Measurements from ENCODE around the gene MTERF1. TPM values are rescaled to one million over a fixed set of nuclear protein-coding genes. Genes with fewer than 3 reads are reported as not detected.

MTERF1 gene
- polyA plus RNA-seq, 3 donors, result 3.6 to 4.6 (median 4.0) TPM

DNA sequence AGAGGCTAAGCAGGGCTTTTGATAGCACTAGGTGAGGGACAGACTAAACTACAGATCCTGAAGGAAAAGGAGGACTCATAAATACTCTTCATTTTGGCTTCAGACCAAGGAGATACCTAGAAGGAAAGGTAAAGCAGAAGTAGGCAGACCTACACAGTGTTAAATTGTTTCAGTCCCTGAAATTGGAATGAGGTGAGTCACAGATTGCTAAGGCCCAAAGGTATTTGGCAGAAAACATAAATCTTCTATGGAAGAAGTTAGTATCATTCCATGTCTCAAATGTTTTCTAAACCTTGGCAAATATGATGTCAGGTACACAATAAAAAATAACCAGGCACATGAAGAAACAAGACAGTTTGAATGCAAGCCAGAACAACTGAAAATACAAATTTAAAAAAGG, 30.0 kb downstream of the MTERF1 start:
- no peak overlapping the region for H3K9ac ChIP-seq (ENCODE audit: insufficient read depth, low read length, poor library complexity, severe bottlenecking)
- Mint-ChIP-seq H3K27me3 (ENCODE audit: low read depth in 3 of 3) (peaks cover 0 to 1% (median 0%) of the 10 kb centered on the region in 3 donors), H3K4me1 (peaks cover 18% of the 10 kb centered on the region), H3K27ac (no peak overlapping the region), H3K9me3 (peaks cover 3 to 13% (median 8%) of the 10 kb centered on the region in 7 donors), H3K4me3 (no peak overlapping the region), H3K36me3 (peaks cover 0 to 3% of the 10 kb centered on the region in 2 donors)
- H3K79me2 ChIP-seq (ENCODE audit: insufficient read depth, low read length), result no peaks in the 10 kb centered on the region
- peaks cover 10 to 11% of the 10 kb centered on the region in 2 donors for H3K4me1 ChIP-seq (ENCODE audit: control insufficient read depth in 1 of 2, insufficient read depth in 2 of 2, low read length in 2 of 2)
- TF ChIP-seq, protein P1, sequence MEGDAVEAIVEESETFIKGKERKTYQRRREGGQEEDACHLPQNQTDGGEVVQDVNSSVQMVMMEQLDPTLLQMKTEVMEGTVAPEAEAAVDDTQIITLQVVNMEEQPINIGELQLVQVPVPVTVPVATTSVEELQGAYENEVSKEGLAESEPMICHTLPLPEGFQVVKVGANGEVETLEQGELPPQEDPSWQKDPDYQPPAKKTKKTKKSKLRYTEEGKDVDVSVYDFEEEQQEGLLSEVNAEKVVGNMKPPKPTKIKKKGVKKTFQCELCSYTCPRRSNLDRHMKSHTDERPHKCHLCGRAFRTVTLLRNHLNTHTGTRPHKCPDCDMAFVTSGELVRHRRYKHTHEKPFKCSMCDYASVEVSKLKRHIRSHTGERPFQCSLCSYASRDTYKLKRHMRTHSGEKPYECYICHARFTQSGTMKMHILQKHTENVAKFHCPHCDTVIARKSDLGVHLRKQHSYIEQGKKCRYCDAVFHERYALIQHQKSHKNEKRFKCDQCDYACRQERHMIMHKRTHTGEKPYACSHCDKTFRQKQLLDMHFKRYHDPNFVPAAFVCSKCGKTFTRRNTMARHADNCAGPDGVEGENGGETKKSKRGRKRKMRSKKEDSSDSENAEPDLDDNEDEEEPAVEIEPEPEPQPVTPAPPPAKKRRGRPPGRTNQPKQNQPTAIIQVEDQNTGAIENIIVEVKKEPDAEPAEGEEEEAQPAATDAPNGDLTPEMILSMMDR (IDR thresholded peaks at IDR 0.05), result no peak
- no peaks in the 10 kb centered on the region for H3K36me3 ChIP-seq (replicated peaks in 1 of 2; ENCODE audit: control insufficient read depth in 1 of 2, insufficient read depth in 2 of 2, low read length in 2 of 2)
- no peaks in the 10 kb centered on the region for H3K9me3 ChIP-seq (replicated peaks in 1 of 2; ENCODE audit: control insufficient read depth in 1 of 2, insufficient read depth in 1 of 2, low read length in 2 of 2)
- H3K4me3 ChIP-seq (replicated peaks in 1 of 3; ENCODE audit: low read depth in 2 of 3, low read length in 3 of 3), result no peak overlapping the region
- no peak overlapping the region for H3K4me2 ChIP-seq (replicated peaks; ENCODE audit: extremely low read depth, low read length, poor library complexity, severe bottlenecking)
- intact Hi-C loops (cut with micrococcal nuclease), result no loop called here
- H3K27ac ChIP-seq (ENCODE audit: low read depth in 1 of 2, low read length in 2 of 2), result no peak overlapping the region
- no peaks in the 10 kb centered on the region for H4K20me1 ChIP-seq (ENCODE audit: insufficient read depth, low read length)
- H2AFZ ChIP-seq (ENCODE audit: insufficient read depth, low read depth, low read length, poor library complexity, severe bottlenecking), result no peak overlapping the region
- H3K27me3 ChIP-seq (ENCODE audit: control insufficient read depth in 2 of 2, insufficient read depth in 2 of 2, low read length in 2 of 2), result no peaks in the 10 kb centered on the region
- DNase-seq, result no peak

DNA sequence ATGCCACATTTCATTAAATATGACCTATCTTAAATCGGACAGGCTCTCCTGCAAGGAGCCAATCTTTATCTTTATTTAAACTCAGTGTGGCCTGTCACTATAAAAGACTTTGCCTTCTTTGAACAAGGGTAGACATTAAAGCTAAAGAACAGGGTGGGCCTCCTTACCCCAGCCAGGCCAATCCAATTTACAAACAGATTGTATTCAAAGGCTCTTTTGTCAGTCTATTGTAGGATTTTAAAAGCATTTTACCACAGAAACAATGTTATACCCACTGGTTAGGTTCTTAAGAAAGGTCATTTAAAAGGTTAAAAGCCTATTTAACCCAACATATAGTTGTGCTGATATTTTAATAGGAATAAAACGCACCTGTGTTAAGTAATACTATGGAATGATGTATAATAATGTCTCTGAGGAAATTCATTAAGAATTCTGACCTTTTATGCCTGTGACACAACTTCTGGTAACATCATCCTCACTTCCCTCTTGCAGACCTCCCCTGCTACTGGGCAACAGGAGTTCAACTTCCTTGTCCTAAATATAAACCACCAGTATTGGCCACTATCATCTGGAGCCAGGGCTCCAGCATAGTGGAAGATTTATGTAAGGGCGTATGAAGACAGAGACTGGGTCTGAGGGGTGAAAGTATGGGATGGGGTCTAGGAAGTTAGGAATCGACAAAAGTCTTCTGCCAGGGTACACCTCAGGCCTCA, 32.5 kb downstream of the MTERF1 start:
- peak overlapping the region in 4 of 7 donors; percentile 19 to 52 (median 40) for H3K27ac Mint-ChIP-seq
- H3K27me3 ChIP-seq (ENCODE audit: control insufficient read depth in 2 of 2, insufficient read depth in 2 of 2, low read length in 2 of 2), result no peaks in the 10 kb centered on the region
- 100% methylated on average over 1 of the region's 4 CpGs for WGBS (ENCODE audit: insufficient coverage)
- H3K27me3 Mint-ChIP-seq (ENCODE audit: low read depth in 3 of 3), result peaks cover 0 to 1% (median 0%) of the 10 kb centered on the region in 3 donors
- peaks cover 0 to 2% of the 10 kb centered on the region in 2 donors for H3K36me3 Mint-ChIP-seq
- TF ChIP-seq, protein P1 (IDR thresholded peaks at IDR 0.05), result no peak
- H3K9ac ChIP-seq (ENCODE audit: insufficient read depth, low read length, poor library complexity, severe bottlenecking), result no peak overlapping the region
- no peaks in the 10 kb centered on the region for H3K79me2 ChIP-seq (ENCODE audit: insufficient read depth, low read length)
- H3K36me3 ChIP-seq (replicated peaks in 1 of 2; ENCODE audit: control insufficient read depth in 1 of 2, insufficient read depth in 2 of 2, low read length in 2 of 2), result no peaks in the 10 kb centered on the region
- H3K4me1 ChIP-seq (ENCODE audit: control insufficient read depth in 1 of 2, insufficient read depth in 2 of 2, low read length in 2 of 2), result peaks cover 10 to 11% of the 10 kb centered on the region in 2 donors
- no peak overlapping the region for H3K4me3 Mint-ChIP-seq
- H4K20me1 ChIP-seq (ENCODE audit: insufficient read depth, low read length), result no peaks in the 10 kb centered on the region
- peak overlapping the region; percentile 19 for H2AFZ ChIP-seq (ENCODE audit: insufficient read depth, low read depth, low read length, poor library complexity, severe bottlenecking)
- H3K9me3 ChIP-seq (replicated peaks in 1 of 2; ENCODE audit: control insufficient read depth in 1 of 2, insufficient read depth in 1 of 2, low read length in 2 of 2), result no peaks in the 10 kb centered on the region
- no peak overlapping the region for H3K4me2 ChIP-seq (replicated peaks; ENCODE audit: extremely low read depth, low read length, poor library complexity, severe bottlenecking)
- peak overlapping the region in 1 of 2 donors; percentile 22 for H3K27ac ChIP-seq (ENCODE audit: low read depth in 1 of 2, low read length in 2 of 2)
- peak; percentile 27 to 34 (median 30) for DNase-seq
- intact Hi-C loops (cut with micrococcal nuclease), result no loop called here
- peaks cover 20% of the 10 kb centered on the region for H3K4me1 Mint-ChIP-seq
- no peak overlapping the region for H3K4me3 ChIP-seq (replicated peaks in 1 of 3; ENCODE audit: low read depth in 2 of 3, low read length in 3 of 3)
- peaks cover 0 to 8% (median 0%) of the 10 kb centered on the region in 7 donors for H3K9me3 Mint-ChIP-seq
